IMR-90 (cell line): ENCODE results near the gene CDCP1.

ENCODE experiments used
- CEBPB ChIP-seq: IDR thresholded peaks from 2 replicates; pipeline ENCODE4 v1.6.1; 2012; ENCODE audit warnings: low read depth, low read length, improper control_type of control experiment
- CTCF ChIP-seq: conservative IDR thresholded peaks from 2 replicates; pipeline ENCODE4 v1.5.1; 2012; ENCODE audit warnings: mild to moderate bottlenecking, low read depth, low read length, improper control_type of control experiment
- POLR2A ChIP-seq: IDR thresholded peaks from 2 replicates; pipeline ENCODE4 v1.6.1; 2012; ENCODE audit warnings: mild to moderate bottlenecking, low read depth, low read length
- RAD21 ChIP-seq: IDR thresholded peaks from 2 replicates; pipeline ENCODE4 v1.6.1; 2012; ENCODE audit warnings: low read length, improper control_type of control experiment
- SMC3 ChIP-seq: fragments of 150-350 bp; IDR thresholded peaks from 2 replicates; pipeline ENCODE4 v1.6.1; 2016; ENCODE audit warnings: low read depth, mild to moderate bottlenecking, antibody characterized with exemption, low read length, moderate library complexity

GRCh38 chr3:45145681-45146614 is at the start of gene CDCP1:
- TF ChIP-seq CTCF (no peak), POLR2A (no peak), RAD21 (no peak), CEBPB (no peak), SMC3 (no peak)
